Measurements from ENCODE around the gene SARDH. TPM values are rescaled to one million over a fixed set of nuclear protein-coding genes. Genes with fewer than 3 reads are reported as not detected.

The SARDH gene
- total and polyA plus RNA-seq, 2 donors from 2014 or later: 4.6 to 12.0 TPM

GRCh38 chr9:133642708-133643361 lies 95.3 kb downstream of the SARDH start:
- no peak overlapping the region for H3K4me3 ChIP-seq (ENCODE audit: low read length in 3 of 3)
- no peak for TF ChIP-seq CTCF (IDR thresholded peaks at IDR 0.05; ENCODE audit: borderline replicate concordance, extremely low read depth, insufficient read depth)
- intact Hi-C loops (cut with DNase I): no loop called here
- FAIRE-seq (no peak), DNase-seq (peak in 2 of 5 donors; percentile 24 to 57)
- no peaks in the 10 kb centered on the region for H3K4me1 ChIP-seq (ENCODE audit: control insufficient read depth in 2 of 3, insufficient read depth in 2 of 3, low read depth in 1 of 3, low read length in 3 of 3)
- H3K27me3 ChIP-seq (ENCODE audit: control insufficient read depth, insufficient read depth, low read length): no peaks in the 10 kb centered on the region
- H3K27ac ChIP-seq (ENCODE audit: low read depth in 2 of 2, low read length in 2 of 2): no peak overlapping the region
- H3K9ac ChIP-seq (ENCODE audit: low read length in 3 of 3): no peak overlapping the region
- no peaks in the 10 kb centered on the region for H3K36me3 ChIP-seq (ENCODE audit: control insufficient read depth in 2 of 3, insufficient read depth in 3 of 3, low read length in 3 of 3)
- H3K9me3 ChIP-seq (ENCODE audit: control insufficient read depth in 2 of 3, insufficient read depth in 1 of 3, low read length in 3 of 3): no peaks in the 10 kb centered on the region

GRCh38 chr9:133641861-133642595 lies 96.1 kb downstream of the SARDH start:
- H3K9ac ChIP-seq (ENCODE audit: low read length in 3 of 3): no peak overlapping the region
- no peak for FAIRE-seq
- H3K4me1 ChIP-seq (ENCODE audit: control insufficient read depth in 2 of 3, insufficient read depth in 2 of 3, low read depth in 1 of 3, low read length in 3 of 3): no peaks in the 10 kb centered on the region
- no peak overlapping the region for H3K4me3 ChIP-seq (ENCODE audit: low read length in 3 of 3)
- no peaks in the 10 kb centered on the region for H3K9me3 ChIP-seq (ENCODE audit: control insufficient read depth in 2 of 3, insufficient read depth in 1 of 3, low read length in 3 of 3)
- H3K27me3 ChIP-seq (ENCODE audit: control insufficient read depth, insufficient read depth, low read length): no peaks in the 10 kb centered on the region
- no peak for TF ChIP-seq CTCF (IDR thresholded peaks at IDR 0.05; ENCODE audit: borderline replicate concordance, extremely low read depth, insufficient read depth)
- no peak overlapping the region for H3K27ac ChIP-seq (ENCODE audit: low read depth in 2 of 2, low read length in 2 of 2)
- DNase-seq: peak in 2 of 5 donors; percentile 19 to 66
- intact Hi-C loops (cut with DNase I): no loop called here
- no peaks in the 10 kb centered on the region for H3K36me3 ChIP-seq (ENCODE audit: control insufficient read depth in 2 of 3, insufficient read depth in 3 of 3, low read length in 3 of 3)

DNA sequence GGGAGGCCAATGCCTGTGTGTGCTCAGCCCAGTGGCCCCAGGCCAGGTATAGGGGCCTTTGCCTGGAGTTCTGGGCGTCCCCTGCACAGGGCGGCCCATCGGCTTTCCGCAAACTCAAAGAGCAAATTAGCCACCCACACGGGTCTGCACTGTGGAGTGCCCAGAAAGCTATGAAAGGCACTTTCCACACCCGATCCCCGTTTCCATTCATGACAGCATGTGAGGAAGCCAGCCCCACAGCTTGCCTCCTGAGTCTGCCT lies 96.8 kb downstream of the SARDH start:
- H3K36me3 ChIP-seq (ENCODE audit: control insufficient read depth in 2 of 3, insufficient read depth in 3 of 3, low read length in 3 of 3): no peaks in the 10 kb centered on the region
- no peak overlapping the region for H3K9ac ChIP-seq (ENCODE audit: low read length in 3 of 3)

More for the DNA sequence above, 96.8 kb downstream of the SARDH start:
- no peak for TF ChIP-seq CTCF (IDR thresholded peaks at IDR 0.05; ENCODE audit: borderline replicate concordance, extremely low read depth, insufficient read depth)
- H3K27me3 ChIP-seq (ENCODE audit: control insufficient read depth, insufficient read depth, low read length): no peaks in the 10 kb centered on the region
- no peak overlapping the region for H3K27ac ChIP-seq (ENCODE audit: low read depth in 2 of 2, low read length in 2 of 2)
- DNase-seq: peak in 1 of 5 donors; percentile 22
- no peaks in the 10 kb centered on the region for H3K9me3 ChIP-seq (ENCODE audit: control insufficient read depth in 2 of 3, insufficient read depth in 1 of 3, low read length in 3 of 3)
- FAIRE-seq: no peak
- H3K4me3 ChIP-seq (ENCODE audit: low read length in 3 of 3): no peak overlapping the region
- H3K4me1 ChIP-seq (ENCODE audit: control insufficient read depth in 2 of 3, insufficient read depth in 2 of 3, low read depth in 1 of 3, low read length in 3 of 3): no peaks in the 10 kb centered on the region
- intact Hi-C loops (cut with DNase I): no loop called here

Measured in kidney (tissue), 14 donors.